Stimulated activated naive CD8-positive, alpha-beta T cell treated with anti-CD3 and anti-CD28 coated beads, Interleukin-15, amount 100 ng/mL, for 72 hours (primary cell): ENCODE results near the gene ADNP.
A peak's percentile ranks its signal among the peaks of the same experiment; 100 is the strongest.

Experiments
- ATAC-seq: fragments of 150-1000 bp; cut with Tn5 transposase; 2 replicates; pipeline ENCODE4 v1.10.0; 2021; ENCODE audit warnings: mild to moderate bottlenecking, moderate library complexity
- DNase-seq, 2 donors: peaks; one replicate each; pipeline ENCODE4 v3.0.0; 2021 to 2022
- H3K27ac Mint-ChIP-seq, 2 donors: one replicate each; pipeline ENCODE4 v1.8.0; 2022; ENCODE audit warnings: mild to moderate bottlenecking in 2 of 2, mixed read lengths in 2 of 2, moderate library complexity in 2 of 2
- H3K27me3 Mint-ChIP-seq: one replicate; pipeline ENCODE4 v1.8.0; 2022; ENCODE audit warnings: mixed read lengths
- H3K4me1 Mint-ChIP-seq: one replicate; pipeline ENCODE4 v1.8.0; 2022; ENCODE audit warnings: mild to moderate bottlenecking, mixed read lengths
- H3K4me3 Mint-ChIP-seq, 2 donors: one replicate each; pipeline ENCODE4 v1.8.0; 2022; ENCODE audit warnings: mild to moderate bottlenecking in 2 of 2, mixed read lengths in 2 of 2, moderate library complexity in 1 of 2
- H3K9me3 Mint-ChIP-seq, 2 donors: one replicate each; pipeline ENCODE4 v1.8.0; 2022; ENCODE audit warnings: mixed read lengths in 2 of 2

Gene ADNP

GRCh38 chr20:50920997-50921396 lies 10.2 kb downstream of the ADNP start:
- peak; percentile 82 for ATAC-seq
- peaks cover 90% of the 10 kb centered on the region for H3K4me1 Mint-ChIP-seq
- H3K4me3 Mint-ChIP-seq, result no peak overlapping the region
- H3K27me3 Mint-ChIP-seq, result no peaks in the 10 kb centered on the region
- no peaks in the 10 kb centered on the region for H3K9me3 Mint-ChIP-seq
- no peak for DNase-seq
- peak overlapping the region in 1 of 2 donors; percentile 28 for H3K27ac Mint-ChIP-seq

- no peaks in the 10 kb centered on the region for H3K9me3 Mint-ChIP-seq
- H3K4me1 Mint-ChIP-seq, result peaks cover 90% of the 10 kb centered on the region
- peak overlapping the region in 1 of 2 donors; percentile 24 for H3K27ac Mint-ChIP-seq
- H3K4me3 Mint-ChIP-seq, result no peak overlapping the region
- DNase-seq, result no peak
- no peak for ATAC-seq
- no peaks in the 10 kb centered on the region for H3K27me3 Mint-ChIP-seq
Observed at GRCh38 chr20:50919567-50919966, 11.7 kb downstream of the ADNP start.

GRCh38 chr20:50918403-50918802 lies 12.8 kb downstream of the ADNP start:
- peak overlapping the region in 1 of 2 donors; percentile 84 for H3K27ac Mint-ChIP-seq

GRCh38 chr20:50916934-50917333 lies 14.3 kb downstream of the ADNP start:
- Mint-ChIP-seq H3K4me3 (no peak overlapping the region), H3K4me1 (peaks cover 94% of the 10 kb centered on the region), H3K9me3 (no peaks in the 10 kb centered on the region), H3K27ac (peak overlapping the region in 1 of 2 donors; percentile 55), H3K27me3 (no peaks in the 10 kb centered on the region)
- no peak for DNase-seq
- ATAC-seq, result no peak

More at GRCh38 chr20:50918403-50918802, 12.8 kb downstream of the ADNP start:
- H3K9me3 Mint-ChIP-seq, result no peaks in the 10 kb centered on the region
- ATAC-seq (no peak), DNase-seq (no peak)
- no peak overlapping the region for H3K4me3 Mint-ChIP-seq
- peaks cover 95% of the 10 kb centered on the region for H3K4me1 Mint-ChIP-seq
- H3K27me3 Mint-ChIP-seq, result no peaks in the 10 kb centered on the region

- peak overlapping the region in 1 of 2 donors; percentile 34 for H3K27ac Mint-ChIP-seq
- peaks cover 94% of the 10 kb centered on the region for H3K4me1 Mint-ChIP-seq
- no peaks in the 10 kb centered on the region for H3K9me3 Mint-ChIP-seq
- no peak overlapping the region for H3K4me3 Mint-ChIP-seq
- H3K27me3 Mint-ChIP-seq, result no peaks in the 10 kb centered on the region
- DNase-seq (no peak), ATAC-seq (no peak)
Observed at GRCh38 chr20:50916257-50916656, 15.0 kb downstream of the ADNP start.

- Mint-ChIP-seq H3K9me3 (no peaks in the 10 kb centered on the region), H3K4me1 (peaks cover 92% of the 10 kb centered on the region), H3K27me3 (no peaks in the 10 kb centered on the region), H3K27ac (no peak overlapping the region), H3K4me3 (peak overlapping the region in 1 of 2 donors; percentile 40)
- DNase-seq (no peak), ATAC-seq (no peak)
Observed at GRCh38 chr20:50915424-50915823, 15.8 kb downstream of the ADNP start.

GRCh38 chr20:50913690-50914375 lies 17.4 kb downstream of the ADNP start:
- Mint-ChIP-seq H3K4me1 (peaks cover 89% of the 10 kb centered on the region), H3K27me3 (no peaks in the 10 kb centered on the region), H3K27ac (peak overlapping the region; percentile 69 to 85), H3K4me3 (peak overlapping the region in 1 of 2 donors; percentile 21), H3K9me3 (no peaks in the 10 kb centered on the region)
- DNase-seq, result peak; percentile 14 to 47
- ATAC-seq, result peak; percentile 99

GRCh38 chr20:50911716-50912115 lies 19.5 kb downstream of the ADNP start:
- DNase-seq (no peak), ATAC-seq (peak; percentile 51)
- peak overlapping the region in 1 of 2 donors; percentile 9 for H3K4me3 Mint-ChIP-seq
- H3K9me3 Mint-ChIP-seq, result no peaks in the 10 kb centered on the region
- peak overlapping the region; percentile 43 to 87 for H3K27ac Mint-ChIP-seq
- H3K27me3 Mint-ChIP-seq, result no peaks in the 10 kb centered on the region
- H3K4me1 Mint-ChIP-seq, result peaks cover 83% of the 10 kb centered on the region

- H3K27me3 Mint-ChIP-seq, result no peaks in the 10 kb centered on the region
- H3K9me3 Mint-ChIP-seq, result no peaks in the 10 kb centered on the region
- ATAC-seq (no peak), DNase-seq (no peak)
- H3K4me3 Mint-ChIP-seq, result no peak overlapping the region
- H3K4me1 Mint-ChIP-seq, result peaks cover 80% of the 10 kb centered on the region
- peak overlapping the region; percentile 54 to 69 for H3K27ac Mint-ChIP-seq
Observed at GRCh38 chr20:50911030-50911429, 20.2 kb downstream of the ADNP start.

- H3K4me3 Mint-ChIP-seq, result no peak overlapping the region
- H3K27me3 Mint-ChIP-seq, result no peaks in the 10 kb centered on the region
- H3K4me1 Mint-ChIP-seq, result peaks cover 69% of the 10 kb centered on the region
- no peak overlapping the region for H3K27ac Mint-ChIP-seq
- no peak for ATAC-seq
- no peak for DNase-seq
- no peaks in the 10 kb centered on the region for H3K9me3 Mint-ChIP-seq
Observed at GRCh38 chr20:50909413-50909812, 21.8 kb downstream of the ADNP start.

- no peak overlapping the region for H3K27ac Mint-ChIP-seq
Observed at GRCh38 chr20:50904067-50904570, 27.1 kb downstream of the ADNP start.

GRCh38 chr20:50903353-50904051 lies 27.7 kb downstream of the ADNP start:
- peaks cover 22% of the 10 kb centered on the region for H3K4me1 Mint-ChIP-seq
- H3K27me3 Mint-ChIP-seq, result no peaks in the 10 kb centered on the region
- no peaks in the 10 kb centered on the region for H3K9me3 Mint-ChIP-seq
- peak overlapping the region in 1 of 2 donors; percentile 7 for H3K27ac Mint-ChIP-seq
- no peak for DNase-seq
- no peak overlapping the region for H3K4me3 Mint-ChIP-seq
- ATAC-seq, result no peak

More at GRCh38 chr20:50904067-50904570, 27.1 kb downstream of the ADNP start:
- no peak overlapping the region for H3K4me3 Mint-ChIP-seq
- peaks cover 22% of the 10 kb centered on the region for H3K4me1 Mint-ChIP-seq
- no peaks in the 10 kb centered on the region for H3K27me3 Mint-ChIP-seq
- H3K9me3 Mint-ChIP-seq, result no peaks in the 10 kb centered on the region
- DNase-seq (no peak), ATAC-seq (no peak)

GRCh38 chr20:50901301-50901700 lies 29.9 kb downstream of the ADNP start:
- Mint-ChIP-seq H3K9me3 (no peaks in the 10 kb centered on the region), H3K4me1 (peaks cover 6% of the 10 kb centered on the region), H3K27ac (no peak overlapping the region), H3K27me3 (no peaks in the 10 kb centered on the region), H3K4me3 (no peak overlapping the region)
- ATAC-seq, result no peak
- DNase-seq, result no peak

GRCh38 chr20:50900261-50900660 lies 31.0 kb downstream of the ADNP start:
- no peak for ATAC-seq
- Mint-ChIP-seq H3K4me1 (no peaks in the 10 kb centered on the region), H3K9me3 (no peaks in the 10 kb centered on the region), H3K27me3 (no peaks in the 10 kb centered on the region), H3K27ac (no peak overlapping the region), H3K4me3 (no peak overlapping the region)
- no peak for DNase-seq

GRCh38 chr20:50898475-50898874 lies 32.8 kb downstream of the ADNP start:
- ATAC-seq, result no peak
- H3K4me3 Mint-ChIP-seq, result no peak overlapping the region
- no peak for DNase-seq
- peaks cover 9% of the 10 kb centered on the region for H3K4me1 Mint-ChIP-seq
- peak overlapping the region; percentile 30 to 71 for H3K27ac Mint-ChIP-seq
- no peaks in the 10 kb centered on the region for H3K9me3 Mint-ChIP-seq
- no peaks in the 10 kb centered on the region for H3K27me3 Mint-ChIP-seq
